GM12801 (cell line): Measurements from ENCODE around the gene RALGPS1.

ENCODE experiments used
- CTCF ChIP-seq: IDR thresholded peaks from one replicate; pipeline ENCODE4 v1.5.1; 2011; ENCODE audit warnings: control low read depth; ENCODE audit not compliant: insufficient read length; ENCODE audit errors: extremely low read depth

The RALGPS1 gene

DNA sequence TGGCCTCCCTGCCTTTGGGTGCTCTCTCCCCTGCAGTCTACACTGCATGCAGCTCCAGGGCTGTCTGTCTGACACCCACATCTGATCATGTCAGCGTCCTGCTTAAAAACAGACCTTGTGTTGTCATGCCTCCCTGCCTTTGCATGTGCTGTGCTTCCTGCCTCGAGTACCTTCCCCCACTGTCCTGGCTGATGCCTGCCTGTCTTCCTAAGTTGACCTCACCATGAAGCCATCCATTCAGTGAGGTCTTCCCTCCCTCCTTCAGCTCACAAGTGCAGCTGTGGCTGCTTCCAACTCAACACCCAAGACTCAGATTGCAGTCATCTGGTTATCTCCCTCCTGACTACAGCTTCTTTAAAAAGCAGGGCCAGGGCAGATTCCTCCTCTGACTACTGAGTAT, 202.4 kb downstream of the RALGPS1 start:
- no peak for TF ChIP-seq CTCF

- no peak for TF ChIP-seq CTCF
These were observed 203.2 kb downstream of the RALGPS1 start for GRCh38 chr9:127117801-127118200.

DNA sequence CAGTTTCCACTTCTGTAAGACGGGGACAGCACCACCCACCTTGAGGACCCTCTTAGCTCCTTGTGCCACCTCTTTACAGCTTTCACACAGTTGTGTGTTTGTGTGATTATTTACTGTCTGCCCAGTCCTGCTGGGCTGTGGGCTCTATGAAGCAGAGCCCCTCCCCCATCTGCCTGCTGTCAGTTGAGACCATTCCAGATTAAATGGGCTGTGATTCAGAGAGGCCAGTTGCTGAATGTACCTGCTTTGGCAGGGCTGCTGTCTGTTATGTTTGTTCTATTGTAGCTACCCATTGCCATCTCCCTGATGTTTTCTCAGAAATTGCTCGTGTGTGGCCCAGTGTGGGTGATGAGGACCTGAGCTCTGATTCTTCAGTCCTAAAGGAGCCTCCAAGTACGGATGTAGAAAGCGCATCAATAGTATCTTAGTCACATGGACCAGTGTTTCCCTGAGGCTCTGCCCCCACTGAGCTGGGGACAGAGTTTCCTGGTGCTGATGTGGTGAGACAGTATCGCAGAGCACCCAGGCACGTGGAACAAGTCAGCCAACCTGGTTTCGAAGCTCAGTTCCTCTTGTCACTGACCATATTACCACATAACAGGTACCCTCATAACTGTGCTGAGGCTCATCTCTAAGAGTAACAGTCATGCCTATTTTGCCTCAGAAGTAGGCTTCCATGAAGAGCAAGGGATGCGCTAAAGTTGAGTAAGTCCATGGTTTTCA, 204.2 kb downstream of the RALGPS1 start:
- no peak for TF ChIP-seq CTCF

DNA sequence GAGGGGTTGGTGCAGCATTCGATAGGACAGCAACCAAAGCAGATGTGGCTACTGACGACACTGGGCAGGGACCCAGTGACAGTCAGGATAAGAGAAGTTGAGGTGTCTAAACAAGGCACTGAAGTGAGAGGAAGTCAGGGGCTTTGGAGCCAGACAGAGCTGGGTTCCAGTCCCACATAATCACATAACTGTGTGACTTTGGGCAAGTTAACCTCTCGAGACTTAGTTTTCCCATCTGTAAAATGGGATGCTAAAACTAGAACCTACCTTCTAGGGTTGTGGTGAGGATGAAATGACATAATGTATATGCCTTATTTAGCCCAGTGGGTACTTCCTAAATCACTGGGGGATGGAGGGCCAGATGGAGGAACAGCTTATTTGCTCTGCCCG, 204.7 kb downstream of the RALGPS1 start:
- no peak for TF ChIP-seq CTCF

DNA sequence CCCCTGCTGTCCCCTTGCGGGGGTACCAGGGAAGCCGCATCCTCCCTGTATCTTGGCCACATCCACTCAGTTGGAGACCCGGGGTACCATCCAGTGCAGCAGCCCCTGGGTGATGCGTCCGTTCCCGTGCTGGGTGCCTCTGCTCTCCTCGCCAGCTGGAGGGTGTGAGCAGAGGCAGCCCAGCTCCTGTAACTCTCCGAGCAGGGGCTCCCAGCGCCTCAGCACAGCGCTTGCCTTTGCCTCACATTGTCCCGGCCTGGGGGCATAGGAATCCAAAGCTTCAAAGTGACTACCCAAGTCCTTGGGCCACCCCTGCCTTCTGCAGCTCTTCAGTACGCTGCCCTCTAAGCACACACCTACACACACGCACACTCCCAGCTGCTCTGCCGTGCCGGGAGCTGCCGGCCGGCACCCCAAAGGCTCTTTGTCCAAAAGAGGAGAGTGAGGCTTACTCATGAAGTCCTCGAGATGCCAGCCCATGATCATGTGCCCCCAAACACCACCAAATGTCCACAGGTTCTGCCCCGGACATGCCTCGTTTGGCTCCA, 207.1 kb downstream of the RALGPS1 start:
- no peak for TF ChIP-seq CTCF

DNA sequence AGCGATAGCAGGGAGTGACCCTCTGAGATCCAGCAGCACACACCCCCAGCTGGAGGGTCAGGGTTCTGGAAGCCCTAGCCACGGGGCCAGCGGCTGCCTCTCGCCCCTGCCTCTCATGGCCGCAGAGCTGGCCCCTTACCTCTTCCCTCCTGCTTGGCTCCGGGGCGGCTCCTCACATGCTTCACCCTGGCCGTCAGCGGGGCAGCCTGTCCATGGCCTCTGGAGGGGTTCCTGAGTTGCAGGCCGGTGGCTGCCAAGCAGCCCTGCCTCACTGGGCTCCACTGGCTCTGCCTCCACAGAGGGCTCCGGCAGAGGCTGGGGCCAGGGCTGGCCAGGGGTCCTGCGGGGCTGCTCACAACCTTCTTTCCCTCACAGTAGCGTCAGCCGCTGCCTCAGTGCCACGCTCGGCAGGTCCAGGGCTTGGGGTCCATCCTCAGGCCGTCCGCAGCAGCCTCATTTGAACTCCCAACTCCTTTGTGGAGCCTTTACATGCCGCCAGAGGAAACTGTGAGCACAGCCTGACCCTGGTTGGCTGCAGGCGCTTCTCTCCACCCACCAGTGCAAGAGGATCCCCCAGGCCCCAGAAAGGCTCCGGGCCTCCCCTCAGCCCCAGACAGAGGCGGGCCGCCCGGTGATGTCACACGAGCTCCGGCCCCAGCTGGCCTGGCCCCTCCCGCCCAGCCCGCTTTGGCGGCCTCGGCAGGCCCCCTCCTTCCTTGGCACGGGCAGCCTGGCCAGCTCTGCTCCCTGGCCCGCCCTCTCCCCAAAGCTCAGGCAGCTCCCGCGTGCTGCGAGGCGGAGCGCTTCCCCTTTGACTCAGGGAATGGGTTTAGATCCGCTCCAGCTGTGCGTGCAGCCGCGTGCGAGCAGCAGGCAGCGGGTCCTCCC, 207.8 kb downstream of the RALGPS1 start, which contains the start of gene ANGPTL2:
TSS of gene ANGPTL2 (minus strand) at position 460 of the 888 bp plus-strand sequence. CDS start 13,904 bp downstream, outside the sequence.
- TF ChIP-seq CTCF: no peak
